ENCODE data around the gene ATE1. TPM values are rescaled to one million over a fixed set of nuclear protein-coding genes. Genes with fewer than 3 reads are reported as not detected.

The ATE1 gene
- total and polyA plus RNA-seq, 2 of the 4 experiments (the other 2 are of a cell fraction) = 6.4 to 27.8 TPM

- Histone ChIP-seq H4K91ac (ENCODE audit: insufficient read depth, low read depth, low read length) (peak overlapping the region; percentile 75; the same call in 1 of the 2 replicates), H3K14ac (replicated peaks; ENCODE audit: low read depth, low read length) (0 out of 2 replicates have a peak overlapping the region, but pooled peaks have one; percentile 31), H3K9me3 (ENCODE audit: control insufficient read depth, insufficient read depth, low read length) (no peaks in the 10 kb centered on the region), H3K4me3 (ENCODE audit: insufficient read depth, low read depth, low read length) (no peak overlapping the region), H2AK9ac (replicated peaks; ENCODE audit: low read depth, low read length, poor library complexity) (no peak overlapping the region), H3K18ac (ENCODE audit: low read depth, low read length) (peak overlapping the region; percentile 76; the same call in 1 of the 2 replicates), H3K56ac (ENCODE audit: extremely low read depth, insufficient read depth, low read length) (peak overlapping the region; percentile 24; the same call in 1 of the 2 replicates), H3K4me2 (ENCODE audit: low read depth, low read length) (peak overlapping the region; percentile 17; the same call in 1 of the 2 replicates), H2BK20ac (ENCODE audit: low read depth, low read length) (peak overlapping the region; percentile 77), H2AFZ (replicated peaks; ENCODE audit: low read length, poor library complexity) (no peak overlapping the region), H3K4ac (ENCODE audit: low read depth, low read length) (peak overlapping the region; percentile 82), H2AK5ac (ENCODE audit: low read depth, low read length) (no peak overlapping the region), H3K9ac (ENCODE audit: low read depth, low read length) (no peak overlapping the region), H3K27ac (ENCODE audit: insufficient read depth, low read length) (peak overlapping the region; percentile 91), H2BK120ac (ENCODE audit: low read depth, low read length) (peak overlapping the region; percentile 82), H3K4me1 (ENCODE audit: control insufficient read depth, insufficient read depth, low read length) (peaks cover 2% of the 10 kb centered on the region; the same call in 1 of the 2 replicates), H2BK5ac (ENCODE audit: low read depth, low read length, poor library complexity, severe bottlenecking) (peak overlapping the region; percentile 87), H4K5ac (ENCODE audit: low read depth, low read length) (peak overlapping the region; percentile 34), H3K79me1 (ENCODE audit: low read depth in 1 of 2, low read length in 2 of 2) (peaks cover 4 to 7% of the 10 kb centered on the region in 2 experiments; a peak in 3 of 4 replicates), H4K8ac (ENCODE audit: low read depth in 2 of 2, low read length in 2 of 2) (peak overlapping the region; percentile 13 to 72; a peak in 3 of 4 replicates), H3K27me3 (ENCODE audit: control insufficient read depth, insufficient read depth, low read length) (no peaks in the 10 kb centered on the region), H3K23ac (ENCODE audit: low read depth, low read length) (peak overlapping the region; percentile 34; the same call in 1 of the 2 replicates), H3K9me1 (ENCODE audit: insufficient read depth, low read length) (no peaks in the 10 kb centered on the region), H4K20me1 (ENCODE audit: insufficient read depth, low read length) (no peaks in the 10 kb centered on the region), H2BK15ac (ENCODE audit: low read depth, low read length) (0 out of 3 replicates have a peak overlapping the region, but pooled peaks have one; percentile 57), H3K36me3 (ENCODE audit: control insufficient read depth, insufficient read depth, low read length) (0 out of 2 replicates have a peak, but pooled peaks cover 2% of the 10 kb centered on the region)
- in situ Hi-C loops (cut with MboI; ENCODE audit: low sequenced_read_pairs) (no loop called here), dilution Hi-C loops (cut with HindIII; ENCODE audit: low sequenced_read_pairs, unreplicated experiment) (no loop called here), intact Hi-C loops (cut with micrococcal nuclease) (no loop called here)
- no TSS peak for BruUV-seq (replicated peaks)
- peak; percentile 81 for DNase-seq
- ChIA-PET CTCF (no interaction called here), POLR2A (ENCODE audit: unreplicated experiment) (no interaction called here)
- no peak for TF ChIP-seq USF2 (IDR thresholded peaks at IDR 0.05; ENCODE audit: low read depth, low read length)
- TF ChIP-seq FOS (IDR thresholded peaks at IDR 0.05; ENCODE audit: low read depth, low read length) = peak; percentile 17; the same call in 1 of the 2 replicates
- peak; percentile 100 for TF ChIP-seq NFE2L2 (IDR thresholded peaks at IDR 0.05; ENCODE audit: low read depth, low read length)
- peak; percentile 64 for TF ChIP-seq RCOR1 (IDR thresholded peaks at IDR 0.05; ENCODE audit: insufficient replicate concordance, low read length)
- TF ChIP-seq MAFK (IDR thresholded peaks at IDR 0.05; ENCODE audit: low read depth, low read length) = peak; percentile 96
- peak; percentile 93 for ATAC-seq (ENCODE audit: low read depth)
- WGBS, 2 experiments (ENCODE audit: extremely low coverage in 2 of 2, insufficient read length in 1 of 2) = no CpG with 5 or more reads among the region's 5 CpGs
Measured at GRCh38 chr10:121910673-121911420, 17.0 kb downstream of the ATE1 start.
